Esophagus muscularis mucosa (tissue), 4 donors: ENCODE results near the gene SLC24A3. TPM values are rescaled to one million over a fixed set of nuclear protein-coding genes. Genes with fewer than 3 reads are reported as not detected.

Source experiments
- DNase-seq: peaks from one replicate; pipeline ENCODE4 v3.0.0-alpha.2; 2017; ENCODE audit errors: extremely low spot score
- H3K27ac ChIP-seq, 4 donors: fragments of 200-600 bp; sonication (generic); replicated peaks in 1 of 4; 1 replicate in 3 of 4; 2 replicates in 1 of 4; pipeline ENCODE4 v1.5.1; 2016 to 2019; ENCODE audit warnings: mild to moderate bottlenecking in 1 of 4
- H3K27me3 ChIP-seq, 4 donors: fragments of 200-600 bp; sonication (generic); one replicate each; pipeline versions ENCODE4 v1.5.1 to v1.6.0; 2016 to 2019
- H3K36me3 ChIP-seq, 4 donors: fragments of 200-600 bp; sonication (generic); one replicate each; pipeline ENCODE4 v1.5.1; 2016 to 2019
- H3K4me1 ChIP-seq, 4 donors: fragments of 200-600 bp; sonication (generic); one replicate each; pipeline ENCODE4 v1.5.1; 2016 to 2019
- H3K4me3 ChIP-seq, 4 donors: fragments of 200-600 bp; sonication (generic); 1 replicate in 2 of 4; 2 replicates in 2 of 4; pipeline ENCODE4 v1.5.1; 2016 to 2019; ENCODE audit warnings: mild to moderate bottlenecking in 4 of 4, moderate library complexity in 1 of 4
- H3K9me3 ChIP-seq, 4 donors: fragments of 200-600 bp; sonication (generic); 1 replicate in 3 of 4; 2 replicates in 1 of 4; pipeline ENCODE4 v1.5.1; 2016 to 2019
- CTCF ChIP-seq, 3 experiments: fragments of 200-600 bp in 2 of 3; fragments of 450-650 bp in 1 of 3; sonication (generic) in 2 of 3; IDR thresholded peaks; one replicate each; pipeline ENCODE4 v1.5.1; 2017 to 2019; ENCODE audit warnings: antibody characterized with exemption in 3 of 3, mild to moderate bottlenecking in 2 of 3, moderate library complexity in 1 of 3
- EP300 ChIP-seq: sonication (generic); formaldehyde crosslinking; IDR thresholded peaks from one replicate; pipeline ENCODE4 v1.6.1; 2017; ENCODE audit warnings: antibody characterized with exemption
- POLR2A ChIP-seq: fragments of 450-650 bp; IDR thresholded peaks from one replicate; pipeline ENCODE4 v1.6.1; 2017; ENCODE audit warnings: antibody characterized with exemption, moderate library complexity, mild to moderate bottlenecking, low read depth
- POLR2AphosphoS5 ChIP-seq, 2 donors: sonication (generic); formaldehyde crosslinking; IDR thresholded peaks; one replicate each; pipeline ENCODE4 v1.6.1; 2017; ENCODE audit warnings: antibody characterized with exemption in 2 of 2
- WGBS: methylation state at CpG from one replicate; pipeline ENCODE4 v1.1.5; 2018; 5-methylcytosine and 5-hydroxymethylcytosine counted together
- intact Hi-C: fragments of 100-400 bp; cut with DNase I; formaldehyde crosslinking; loops from one replicate; pipeline ENCODE4 v1.15.1; 2023
- total RNA-seq, 4 donors: library from RNA; depleted of rRNA; stranded (reverse); fragments of >200 nt; gene quantifications; one replicate each; pipeline versions ENCODE4 v1.1.0 to v1.2.1, GENCODE V29; 2016

SLC24A3 gene
- total RNA-seq, 4 donors from 2014 or later = 4.6 to 11.5 (median 6.6) TPM

GRCh38 chr20:19502169-19502568 is 289.7 kb downstream of the SLC24A3 start:
- no peaks in the 10 kb centered on the region for H3K27me3 ChIP-seq

GRCh38 chr20:19504251-19504650 is 291.8 kb downstream of the SLC24A3 start:
- TF ChIP-seq POLR2A (no peak), EP300 (no peak), POLR2AphosphoS5 (IDR thresholded peaks at IDR 0.05) (no peak), CTCF (IDR thresholded peaks at IDR 0.05) (no peak)

More at GRCh38 chr20:19502169-19502568, 289.7 kb downstream of the SLC24A3 start:
- TF ChIP-seq EP300 (no peak), POLR2AphosphoS5 (IDR thresholded peaks at IDR 0.05) (no peak), POLR2A (no peak), CTCF (IDR thresholded peaks at IDR 0.05) (no peak)
- H3K27ac ChIP-seq = no peak overlapping the region
- WGBS = 91% methylated on average over 5 of the region's 5 CpGs
- DNase-seq = no peak
- no peaks in the 10 kb centered on the region for H3K4me1 ChIP-seq
- H3K4me3 ChIP-seq = no peak overlapping the region
- H3K9me3 ChIP-seq = no peaks in the 10 kb centered on the region
- H3K36me3 ChIP-seq = no peaks in the 10 kb centered on the region
- intact Hi-C loops = no loop called here

GRCh38 chr20:19506021-19506420 is 293.6 kb downstream of the SLC24A3 start:
- Histone ChIP-seq H3K9me3 (no peaks in the 10 kb centered on the region), H3K4me3 (no peak overlapping the region), H3K36me3 (no peaks in the 10 kb centered on the region), H3K27me3 (no peaks in the 10 kb centered on the region), H3K27ac (no peak overlapping the region), H3K4me1 (no peaks in the 10 kb centered on the region)
- 86% methylated on average over 1 of the region's 1 CpG for WGBS
- TF ChIP-seq POLR2AphosphoS5 (IDR thresholded peaks at IDR 0.05) = no peak
- no peak for TF ChIP-seq EP300
- TF ChIP-seq POLR2A = no peak
- TF ChIP-seq CTCF (IDR thresholded peaks at IDR 0.05) = no peak
- DNase-seq = no peak
- intact Hi-C loops = no loop called here

More at GRCh38 chr20:19504251-19504650, 291.8 kb downstream of the SLC24A3 start:
- no peak for DNase-seq
- Histone ChIP-seq H3K27me3 (no peaks in the 10 kb centered on the region), H3K4me3 (no peak overlapping the region), H3K4me1 (no peaks in the 10 kb centered on the region), H3K27ac (no peak overlapping the region), H3K36me3 (no peaks in the 10 kb centered on the region), H3K9me3 (no peaks in the 10 kb centered on the region)
- intact Hi-C loops = no loop called here

GRCh38 chr20:19508449-19508848 is 296.0 kb downstream of the SLC24A3 start:
- Histone ChIP-seq H3K36me3 (no peaks in the 10 kb centered on the region), H3K4me3 (no peak overlapping the region), H3K4me1 (no peaks in the 10 kb centered on the region), H3K9me3 (no peaks in the 10 kb centered on the region), H3K27ac (no peak overlapping the region), H3K27me3 (no peaks in the 10 kb centered on the region)
- WGBS = 87% methylated on average over 5 of the region's 5 CpGs
- intact Hi-C loops = no loop called here
- DNase-seq = no peak
- no peak for TF ChIP-seq EP300
- TF ChIP-seq POLR2AphosphoS5 (IDR thresholded peaks at IDR 0.05) = no peak
- TF ChIP-seq CTCF (IDR thresholded peaks at IDR 0.05) = no peak
- TF ChIP-seq POLR2A = no peak

- intact Hi-C loops = no loop called here
- Histone ChIP-seq H3K4me3 (no peak overlapping the region), H3K4me1 (no peaks in the 10 kb centered on the region), H3K27ac (no peak overlapping the region), H3K36me3 (no peaks in the 10 kb centered on the region), H3K27me3 (no peaks in the 10 kb centered on the region), H3K9me3 (no peaks in the 10 kb centered on the region)
- DNase-seq = no peak
- 85% methylated on average over 2 of the region's 2 CpGs for WGBS
- TF ChIP-seq POLR2AphosphoS5 (IDR thresholded peaks at IDR 0.05) (no peak), POLR2A (no peak), EP300 (no peak), CTCF (IDR thresholded peaks at IDR 0.05) (no peak)
Measured at GRCh38 chr20:19510611-19511010, 298.2 kb downstream of the SLC24A3 start.
